Neural crest cell (in vitro differentiated cells): ENCODE measurements around the gene HSFX4. TPM values are rescaled to one million over a fixed set of nuclear protein-coding genes. Genes with fewer than 3 reads are reported as not detected.
"Not testable (repeated sequence)": the region's sequence is repeated elsewhere in the genome, so short reads cannot be mapped to it uniquely, and the experiment has no call there.

Experiments
- DNase-seq: peaks from one replicate; pipeline ENCODE4 v3.0.0; 2021; ENCODE audit warnings: low read depth, mixed read lengths, low spot score
- H3K27ac Mint-ChIP-seq: one replicate; pipeline ENCODE4 v1.8.0; 2021; ENCODE audit warnings: mild to moderate bottlenecking, mixed read lengths; ENCODE audit not compliant: unreplicated experiment
- H3K27me3 Mint-ChIP-seq: 2 replicates; pipeline ENCODE4 v1.8.0; 2021; ENCODE audit warnings: low read depth, mild to moderate bottlenecking, mixed read lengths
- H3K36me3 Mint-ChIP-seq: 2 replicates; pipeline ENCODE4 v1.8.0; 2021; ENCODE audit warnings: low read depth, mild to moderate bottlenecking, mixed read lengths
- H3K4me1 Mint-ChIP-seq: 2 replicates; pipeline ENCODE4 v1.8.0; 2021; ENCODE audit warnings: mixed read lengths
- H3K4me3 Mint-ChIP-seq: one replicate; pipeline ENCODE4 v1.8.0; 2021; ENCODE audit warnings: mild to moderate bottlenecking, mixed read lengths
- H3K9me3 Mint-ChIP-seq: 2 replicates; pipeline ENCODE4 v1.8.0; 2021; ENCODE audit warnings: mixed read lengths
- total RNA-seq: library from RNA; stranded (reverse); gene quantifications from 2 replicates; pipeline ENCODE4 v1.2.1, GENCODE V29; 2021
- TF ChIP-seq, protein P1 (sequence below): fragments of 200-600 bp; sonication (generic); conservative IDR thresholded peaks from 2 replicates; pipeline ENCODE4 v1.5.0; 2021; ENCODE audit warnings: antibody characterized with exemption, mild to moderate bottlenecking

HSFX4 gene
- total RNA-seq, 1 donor from 2014 or later = not detected

DNA sequence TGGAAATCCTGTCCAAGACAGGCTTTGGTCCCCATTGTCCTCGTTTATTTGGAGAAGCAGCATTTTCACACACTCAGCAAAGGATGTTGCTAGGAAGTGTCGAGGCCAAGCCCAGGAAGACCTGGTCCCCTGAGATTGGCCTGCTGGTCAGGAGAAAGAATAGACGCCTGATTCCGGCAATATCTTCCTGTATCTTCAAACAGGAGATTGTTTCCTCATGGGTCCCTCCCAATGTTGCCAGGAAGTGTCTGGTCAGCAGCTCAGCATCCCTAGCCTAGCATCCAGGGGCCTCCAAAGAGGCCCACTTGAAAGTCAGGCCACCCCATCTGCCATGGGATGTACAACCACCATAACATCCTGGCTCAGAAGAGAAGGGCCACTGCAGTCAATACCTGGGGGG, 2.0 kb downstream of the HSFX4 start:
- H3K27me3 Mint-ChIP-seq, H3K27ac Mint-ChIP-seq, H3K36me3 Mint-ChIP-seq, H3K9me3 Mint-ChIP-seq, DNase-seq, H3K4me3 Mint-ChIP-seq, H3K4me1 Mint-ChIP-seq: not testable (repeated sequence)

DNA sequence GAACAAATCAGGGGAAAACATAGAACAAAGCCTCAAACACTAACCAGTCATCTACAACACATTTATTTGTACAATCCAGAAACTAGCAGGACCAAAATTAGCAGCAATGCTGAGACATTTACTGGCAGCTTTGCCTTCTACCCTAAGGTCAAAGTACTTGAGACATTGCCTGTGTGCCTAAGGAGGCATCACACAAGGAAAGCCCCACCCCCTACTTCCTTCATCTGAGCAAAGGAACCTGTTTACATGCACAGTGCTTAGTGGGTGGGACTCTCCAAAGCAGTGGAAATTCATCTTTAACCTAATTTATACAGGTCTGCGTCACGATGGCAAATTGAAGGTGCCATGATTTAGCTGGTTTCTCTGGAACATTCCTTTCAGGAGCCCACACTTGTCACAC, 2.8 kb downstream of the HSFX4 start:
- H3K27me3 Mint-ChIP-seq, H3K36me3 Mint-ChIP-seq, DNase-seq, H3K4me3 Mint-ChIP-seq, H3K27ac Mint-ChIP-seq, H3K4me1 Mint-ChIP-seq, H3K9me3 Mint-ChIP-seq: not testable (repeated sequence)

DNA sequence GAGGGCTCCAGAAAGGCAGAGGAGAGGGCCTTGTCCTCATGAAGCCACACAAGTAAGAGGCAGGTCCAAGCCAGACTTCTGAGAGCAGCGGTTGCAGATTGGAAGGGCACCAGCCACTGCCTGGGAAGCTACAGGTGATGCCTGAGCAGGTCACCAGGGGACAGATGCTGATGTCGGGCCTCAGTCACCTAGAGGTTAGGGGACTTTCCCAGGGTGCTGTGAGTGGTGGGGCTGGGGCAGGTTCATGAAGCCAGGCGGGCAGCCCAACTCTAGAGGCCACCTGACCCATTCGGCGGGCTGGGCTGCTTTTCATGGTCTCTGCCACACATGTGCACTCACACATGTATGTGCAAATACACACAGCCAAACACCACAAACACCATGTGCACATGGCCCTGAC, 3.6 kb downstream of the HSFX4 start:
- not testable (repeated sequence) for H3K36me3 Mint-ChIP-seq, H3K27me3 Mint-ChIP-seq, H3K4me3 Mint-ChIP-seq, H3K27ac Mint-ChIP-seq, H3K9me3 Mint-ChIP-seq, DNase-seq, H3K4me1 Mint-ChIP-seq

DNA sequence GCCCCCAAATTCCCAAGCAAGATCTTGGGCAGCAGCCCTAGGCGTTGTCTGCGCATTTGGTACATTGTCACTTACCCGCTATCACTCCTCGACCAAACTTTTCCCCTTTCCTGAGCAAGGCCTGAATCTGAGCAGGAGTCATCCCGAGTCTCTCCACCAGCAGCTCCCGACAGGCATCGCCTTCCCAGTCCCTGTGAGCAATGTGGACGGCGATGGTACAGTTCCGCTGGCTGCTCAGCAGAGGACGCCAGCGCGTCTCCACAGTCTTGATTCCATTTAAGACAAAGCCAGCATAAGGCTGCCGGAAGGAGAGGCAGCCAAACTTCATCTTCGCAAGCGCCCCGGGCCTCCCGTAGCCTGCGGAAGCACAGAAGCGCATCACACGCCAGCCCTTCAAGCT, 4.2 kb downstream of the HSFX4 start:
- DNase-seq, H3K27ac Mint-ChIP-seq, H3K27me3 Mint-ChIP-seq, H3K9me3 Mint-ChIP-seq, H3K4me1 Mint-ChIP-seq, H3K4me3 Mint-ChIP-seq, H3K36me3 Mint-ChIP-seq: not testable (repeated sequence)

DNA sequence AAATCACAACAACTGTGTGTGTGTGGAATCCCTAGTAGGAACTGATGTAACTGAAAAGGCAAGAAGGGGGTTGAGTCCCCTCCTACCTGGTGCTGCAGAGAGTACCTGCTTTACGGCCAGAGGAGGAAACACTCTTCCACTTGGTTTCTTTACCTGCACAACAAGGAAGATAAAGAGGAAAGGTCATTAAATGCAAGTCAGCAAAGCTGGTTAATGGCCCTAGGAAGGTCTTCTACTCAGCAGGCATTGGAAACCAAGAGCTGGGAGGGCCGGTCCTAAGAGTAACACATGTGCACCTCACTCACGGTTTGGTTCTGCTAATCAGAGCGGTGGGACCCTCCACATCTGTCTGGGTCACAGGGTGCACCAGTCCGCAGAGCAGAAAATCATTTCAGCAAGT, 8.0 kb downstream of the HSFX4 start:
- H3K36me3 Mint-ChIP-seq, H3K4me1 Mint-ChIP-seq, H3K9me3 Mint-ChIP-seq, DNase-seq, H3K27me3 Mint-ChIP-seq: not testable (repeated sequence)
- peak overlapping the region; percentile 90 for H3K4me3 Mint-ChIP-seq
- peak overlapping the region; percentile 96 for H3K27ac Mint-ChIP-seq

DNA sequence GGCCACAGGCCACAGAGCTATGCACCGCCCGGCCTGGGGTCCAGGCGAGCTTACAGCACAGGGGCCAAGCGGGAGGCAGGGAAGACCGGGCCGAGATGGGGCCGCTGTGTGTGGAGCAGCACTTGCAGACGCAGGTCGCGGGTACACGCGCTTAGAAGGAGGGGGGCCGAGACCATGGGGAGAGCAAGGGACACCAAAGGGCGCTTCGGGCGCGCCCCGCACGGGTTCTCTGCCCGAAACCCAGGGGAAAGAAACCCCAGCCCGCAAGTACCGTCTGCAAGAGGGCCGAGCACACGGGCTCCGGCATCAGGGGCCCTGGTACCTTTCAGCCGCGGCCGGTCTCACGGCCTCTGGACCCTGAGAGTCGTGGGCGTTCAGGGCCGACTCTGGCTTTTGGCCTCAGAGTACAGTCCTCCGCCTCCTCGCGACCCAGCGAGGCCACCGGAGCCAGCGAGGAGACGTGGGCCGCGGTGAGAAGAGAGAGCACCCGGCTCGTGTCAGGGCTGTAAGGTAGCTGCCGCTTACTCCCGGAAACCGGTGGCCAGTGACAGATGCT, 8.6 kb downstream of the HSFX4 start:
- TF ChIP-seq, protein P1, sequence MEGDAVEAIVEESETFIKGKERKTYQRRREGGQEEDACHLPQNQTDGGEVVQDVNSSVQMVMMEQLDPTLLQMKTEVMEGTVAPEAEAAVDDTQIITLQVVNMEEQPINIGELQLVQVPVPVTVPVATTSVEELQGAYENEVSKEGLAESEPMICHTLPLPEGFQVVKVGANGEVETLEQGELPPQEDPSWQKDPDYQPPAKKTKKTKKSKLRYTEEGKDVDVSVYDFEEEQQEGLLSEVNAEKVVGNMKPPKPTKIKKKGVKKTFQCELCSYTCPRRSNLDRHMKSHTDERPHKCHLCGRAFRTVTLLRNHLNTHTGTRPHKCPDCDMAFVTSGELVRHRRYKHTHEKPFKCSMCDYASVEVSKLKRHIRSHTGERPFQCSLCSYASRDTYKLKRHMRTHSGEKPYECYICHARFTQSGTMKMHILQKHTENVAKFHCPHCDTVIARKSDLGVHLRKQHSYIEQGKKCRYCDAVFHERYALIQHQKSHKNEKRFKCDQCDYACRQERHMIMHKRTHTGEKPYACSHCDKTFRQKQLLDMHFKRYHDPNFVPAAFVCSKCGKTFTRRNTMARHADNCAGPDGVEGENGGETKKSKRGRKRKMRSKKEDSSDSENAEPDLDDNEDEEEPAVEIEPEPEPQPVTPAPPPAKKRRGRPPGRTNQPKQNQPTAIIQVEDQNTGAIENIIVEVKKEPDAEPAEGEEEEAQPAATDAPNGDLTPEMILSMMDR = no peak
- Mint-ChIP-seq H3K4me1 (no peaks in the 10 kb centered on the region), H3K27ac (peak overlapping the region; percentile 96), H3K36me3 (peaks cover 3% of the 10 kb centered on the region), H3K4me3 (peak overlapping the region; percentile 90), H3K27me3 (no peaks in the 10 kb centered on the region), H3K9me3 (no peaks in the 10 kb centered on the region)
- no peak for DNase-seq

DNA sequence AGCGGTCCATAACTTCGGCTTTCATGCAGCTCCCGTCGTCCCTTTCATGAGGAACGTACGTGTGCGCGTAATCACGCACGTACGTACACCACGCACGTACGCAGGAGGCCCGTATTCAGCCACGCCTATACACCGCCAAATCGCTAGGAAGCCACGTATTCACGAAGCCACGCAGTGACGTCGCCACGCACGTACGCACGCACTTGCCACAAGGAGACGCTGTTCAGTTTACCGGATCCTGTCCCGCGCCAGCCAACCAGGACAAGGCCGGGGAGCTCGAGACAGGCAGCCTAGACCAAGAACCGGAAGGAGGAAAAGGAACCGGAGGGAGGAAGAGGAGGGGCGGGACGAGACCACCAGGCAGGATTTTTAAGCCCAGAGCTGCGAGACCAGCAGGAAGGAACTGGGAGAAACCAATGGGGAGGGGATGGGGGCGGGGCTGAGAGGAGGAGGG, 9.1 kb downstream of the HSFX4 start, which contains the start of gene EOLA2:
TSS of gene EOLA2 (minus strand) at position 65 of the 454 bp plus-strand sequence. CDS start 4,617 bp downstream, outside the sequence.
- Mint-ChIP-seq H3K36me3 (peaks cover 3% of the 10 kb centered on the region), H3K27ac (peak within 1 kb of the TSS; percentile 96)

More for the DNA sequence above, 9.1 kb downstream of the HSFX4 start, which contains the start of gene EOLA2:
- Mint-ChIP-seq H3K27me3 (no peaks in the 10 kb centered on the region), H3K9me3 (no peaks in the 10 kb centered on the region), H3K4me1 (no peaks in the 10 kb centered on the region), H3K4me3 (peak within 1 kb of the TSS; percentile 90)
- TF ChIP-seq, protein P1 = peak; percentile 60
- peak; percentile 77 for DNase-seq
